Activated CD8-positive, alpha-beta T cell treated with anti-CD3 and anti-CD28 coated beads for 36 hours (primary cell): Measurements from ENCODE around the gene TTI1. TPM values are rescaled to one million over a fixed set of nuclear protein-coding genes. Genes with fewer than 3 reads are reported as not detected.

ENCODE experiments used
- ATAC-seq: fragments of 200-7000 bp; cut with Tn5 transposase; one replicate; pipeline ENCODE4 v1.10.0; 2021; ENCODE audit warnings: mild to moderate bottlenecking, moderate library complexity
- CTCF ChIA-PET: fragments of 350-600 bp; sonication (Branson Sonifier 250); formaldehyde crosslinking; loops from one replicate; lab custom pipeline; 2021; ENCODE audit warnings: antibody characterized with exemption; lab: Charles Lee
- POLR2A ChIA-PET: fragments of 350-600 bp; sonication (Branson Sonifier 250); formaldehyde crosslinking; loops from one replicate; lab custom pipeline; 2021; ENCODE audit warnings: antibody characterized with exemption; lab: Charles Lee
- DNase-seq: peaks from one replicate; pipeline ENCODE4 v3.0.0-alpha.2; 2020
- H3K27ac Mint-ChIP-seq: one replicate; pipeline ENCODE4 v1.8.0; 2021; ENCODE audit warnings: mild to moderate bottlenecking, mixed read lengths
- H3K27me3 Mint-ChIP-seq: one replicate; pipeline ENCODE4 v1.8.0; 2021; ENCODE audit warnings: mixed read lengths
- H3K36me3 Mint-ChIP-seq: one replicate; pipeline ENCODE4 v1.8.0; 2021; ENCODE audit warnings: low read depth, mixed read lengths
- H3K4me1 Mint-ChIP-seq: one replicate; pipeline ENCODE4 v1.8.0; 2021; ENCODE audit warnings: low read depth, mixed read lengths
- H3K4me3 Mint-ChIP-seq: one replicate; pipeline ENCODE4 v1.8.0; 2021; ENCODE audit warnings: mild to moderate bottlenecking, moderate library complexity, mixed read lengths
- H3K9me3 Mint-ChIP-seq: one replicate; pipeline ENCODE4 v1.8.0; 2021; ENCODE audit warnings: mixed read lengths
- intact Hi-C: fragments of 100-400 bp; cut with micrococcal nuclease; formaldehyde crosslinking; loops from one replicate; pipeline ENCODE4 v1.10.0; 2022
- total RNA-seq, 2 experiments: library from RNA; stranded (reverse); gene quantifications; one replicate each; pipeline ENCODE4 v1.2.3, GENCODE V29; 2021
- TF ChIP-seq, protein P1 (sequence below): fragments of 200-600 bp; IDR thresholded peaks from one replicate; pipeline ENCODE4 v1.8.0; 2022; ENCODE audit warnings: antibody characterized with exemption, mild to moderate bottlenecking

TTI1 gene
- total RNA-seq, 2 experiments from 2014 or later, result 34.1 to 39.7 TPM

DNA sequence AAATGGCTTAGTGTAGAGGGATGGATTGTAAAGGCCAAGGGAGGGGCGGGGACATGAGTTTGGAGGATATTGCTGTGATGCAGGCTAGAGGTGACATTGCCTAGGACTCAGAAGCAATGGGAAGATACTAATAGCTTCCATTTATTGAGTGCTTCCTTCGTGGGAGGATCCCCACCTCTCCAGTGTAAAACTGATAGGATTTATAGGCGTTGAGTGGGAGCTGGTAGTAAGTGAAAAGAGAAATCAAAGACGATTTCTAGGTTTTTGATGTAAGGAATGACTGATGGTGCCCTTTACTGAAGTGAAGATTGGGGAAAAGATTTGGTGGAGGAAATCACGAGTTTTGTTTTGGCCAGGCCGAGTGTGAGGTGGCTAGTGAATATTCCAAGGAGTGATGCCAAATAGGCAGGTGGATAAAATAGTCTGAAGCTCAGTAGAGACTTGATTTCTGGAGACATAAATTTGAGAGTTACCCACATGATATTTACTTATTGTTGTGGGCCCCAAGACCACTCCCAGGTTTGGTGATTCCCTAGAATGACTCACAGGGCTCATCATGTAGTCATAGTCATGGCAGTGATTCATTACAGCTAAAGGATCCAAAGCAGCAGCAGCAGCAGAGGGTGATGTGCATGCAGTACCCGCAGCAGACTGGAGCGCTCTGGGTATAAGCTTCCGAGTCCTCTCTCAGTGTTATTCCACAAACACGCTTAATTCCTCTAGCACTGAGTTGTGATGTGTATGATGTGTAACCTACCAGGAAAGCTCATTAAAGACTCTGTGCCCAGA lies 10.4 kb upstream of the TTI1 start:
- peaks cover 42% of the 10 kb centered on the region for H3K36me3 Mint-ChIP-seq
- DNase-seq, result peak; percentile 35
- H3K4me3 Mint-ChIP-seq, result no peak overlapping the region
- H3K9me3 Mint-ChIP-seq, result no peaks in the 10 kb centered on the region
- peaks cover 46% of the 10 kb centered on the region for H3K4me1 Mint-ChIP-seq
- peak; percentile 79 for ATAC-seq
- no peaks in the 10 kb centered on the region for H3K27me3 Mint-ChIP-seq
- intact Hi-C loops, result no loop called here
- ChIA-PET CTCF (interaction anchor here (1.4 to 1.9 kb wide), 4 partner anchors 10 to 177 kb away, joined by 4 to 7 read pairs (median 4); partner anchors contain the start of genes RPRD1B and TTI1), POLR2A (interaction anchor here (0.9 to 3.6 kb wide), 5 partner anchors 9 to 46 kb away, joined by 3 to 23 read pairs (median 3); partner anchors contain the start of genes RPRD1B and TTI1)
- H3K27ac Mint-ChIP-seq, result peak overlapping the region; percentile 67
- TF ChIP-seq, protein P1, sequence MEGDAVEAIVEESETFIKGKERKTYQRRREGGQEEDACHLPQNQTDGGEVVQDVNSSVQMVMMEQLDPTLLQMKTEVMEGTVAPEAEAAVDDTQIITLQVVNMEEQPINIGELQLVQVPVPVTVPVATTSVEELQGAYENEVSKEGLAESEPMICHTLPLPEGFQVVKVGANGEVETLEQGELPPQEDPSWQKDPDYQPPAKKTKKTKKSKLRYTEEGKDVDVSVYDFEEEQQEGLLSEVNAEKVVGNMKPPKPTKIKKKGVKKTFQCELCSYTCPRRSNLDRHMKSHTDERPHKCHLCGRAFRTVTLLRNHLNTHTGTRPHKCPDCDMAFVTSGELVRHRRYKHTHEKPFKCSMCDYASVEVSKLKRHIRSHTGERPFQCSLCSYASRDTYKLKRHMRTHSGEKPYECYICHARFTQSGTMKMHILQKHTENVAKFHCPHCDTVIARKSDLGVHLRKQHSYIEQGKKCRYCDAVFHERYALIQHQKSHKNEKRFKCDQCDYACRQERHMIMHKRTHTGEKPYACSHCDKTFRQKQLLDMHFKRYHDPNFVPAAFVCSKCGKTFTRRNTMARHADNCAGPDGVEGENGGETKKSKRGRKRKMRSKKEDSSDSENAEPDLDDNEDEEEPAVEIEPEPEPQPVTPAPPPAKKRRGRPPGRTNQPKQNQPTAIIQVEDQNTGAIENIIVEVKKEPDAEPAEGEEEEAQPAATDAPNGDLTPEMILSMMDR, result no peak

DNA sequence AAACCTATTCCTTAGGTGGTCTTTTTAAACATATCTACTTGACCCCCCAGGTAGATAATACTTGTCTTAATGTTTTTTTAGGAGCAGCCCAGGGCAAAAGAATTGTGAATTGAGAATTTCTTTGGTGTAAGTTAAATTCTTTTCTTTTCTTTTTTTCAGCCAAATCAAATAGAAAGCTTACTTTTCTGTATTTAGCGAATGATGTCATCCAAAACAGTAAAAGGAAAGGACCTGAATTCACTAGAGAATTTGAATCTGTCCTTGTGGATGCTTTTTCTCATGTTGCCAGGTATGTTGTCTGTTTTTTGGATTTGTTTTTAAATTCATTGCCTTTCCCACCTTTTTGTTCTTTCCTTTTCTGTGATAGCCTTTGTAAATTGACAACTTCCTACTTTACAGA lies 7.0 kb upstream of the TTI1 start:
- intact Hi-C loops, result no loop called here
- Mint-ChIP-seq H3K4me3 (no peak overlapping the region), H3K27me3 (no peaks in the 10 kb centered on the region), H3K4me1 (peaks cover 52% of the 10 kb centered on the region), H3K36me3 (peaks cover 52% of the 10 kb centered on the region), H3K27ac (no peak overlapping the region), H3K9me3 (no peaks in the 10 kb centered on the region)
- POLR2A ChIA-PET, result interaction anchor here (1.3 kb wide), 1 partner anchor 25 kb away, joined by 3 read pairs; no protein-coding TSS in a partner anchor
- ATAC-seq (no peak), DNase-seq (no peak)
- CTCF ChIA-PET, result no interaction called here
- TF ChIP-seq, protein P1, result no peak

DNA sequence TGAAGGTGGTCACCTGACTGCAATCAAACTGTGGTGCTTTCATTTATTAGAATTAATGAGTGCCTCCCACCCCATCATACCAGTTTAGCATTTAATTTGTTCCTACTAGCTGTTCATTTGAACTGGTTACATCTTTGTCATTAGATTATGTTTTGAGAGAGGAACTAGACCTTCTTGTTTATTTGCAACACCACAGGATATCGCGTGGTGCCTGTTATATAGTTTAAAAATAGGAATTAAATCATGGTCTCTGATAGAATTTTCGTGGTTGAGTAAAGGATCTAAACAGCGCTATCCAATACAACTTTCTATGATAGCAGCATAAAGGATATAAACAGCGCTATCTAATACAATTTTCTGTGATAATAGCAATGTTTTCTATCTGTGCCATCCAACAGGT lies 3.1 kb upstream of the TTI1 start:
- DNase-seq (no peak), ATAC-seq (no peak)
- Mint-ChIP-seq H3K4me1 (peaks cover 49% of the 10 kb centered on the region), H3K27me3 (no peaks in the 10 kb centered on the region), H3K9me3 (no peaks in the 10 kb centered on the region), H3K36me3 (peaks cover 42% of the 10 kb centered on the region), H3K27ac (no peak overlapping the region), H3K4me3 (no peak overlapping the region)
- TF ChIP-seq, protein P1, result no peak
- ChIA-PET CTCF (interaction anchor here (1.1 to 2.7 kb wide), 2 partner anchors 21 to 958 kb away, joined by 3 to 11 read pairs; no protein-coding TSS in a partner anchor), POLR2A (interaction anchor here (0.6 kb wide), 2 partner anchors 9 to 411 kb away, joined by 3 to 4 read pairs; no protein-coding TSS in a partner anchor)
- intact Hi-C loops, result no loop called here

DNA sequence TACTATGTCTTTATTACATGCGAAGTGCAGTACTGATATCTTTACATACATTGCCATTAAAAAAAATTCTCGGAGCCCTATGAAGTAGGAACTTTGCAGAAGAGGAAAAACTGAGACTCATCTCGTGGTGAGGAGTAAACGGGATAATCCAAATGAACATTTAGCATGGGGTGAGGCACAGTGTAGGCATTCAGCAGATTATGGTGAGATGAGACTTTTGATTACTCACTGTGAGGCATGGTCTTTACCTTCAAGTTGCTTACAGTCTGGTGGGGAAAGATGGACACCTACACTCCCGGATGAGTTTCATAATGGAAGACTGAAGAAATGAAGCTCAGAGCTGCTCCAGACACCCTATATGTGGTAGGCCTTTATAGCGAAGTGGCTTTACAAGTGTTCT lies 1.7 kb upstream of the TTI1 start:
- Mint-ChIP-seq H3K4me1 (peaks cover 51% of the 10 kb centered on the region), H3K9me3 (no peaks in the 10 kb centered on the region), H3K27me3 (no peaks in the 10 kb centered on the region), H3K36me3 (peaks cover 41% of the 10 kb centered on the region), H3K27ac (peak overlapping the region; percentile 99), H3K4me3 (peak overlapping the region; percentile 88)
- ATAC-seq, result no peak
- TF ChIP-seq, protein P1, result no peak
- POLR2A ChIA-PET, result interaction anchor here (1.3 to 2.4 kb wide), 3 partner anchors 8 to 40 kb away, joined by 4 to 23 read pairs (median 5); no protein-coding TSS in a partner anchor
- intact Hi-C loops, result no loop called here
- DNase-seq, result no peak
- CTCF ChIA-PET, result interaction anchor here (0.9 to 1.9 kb wide), 2 partner anchors 15 to 23 kb away, joined by 3 to 5 read pairs; no protein-coding TSS in a partner anchor
